SK-N-SH (cell line): ENCODE measurements around the gene CCNY.

Experiments
- RAD21 ChIP-seq: IDR thresholded peaks from 2 replicates; pipeline ENCODE4 v1.6.1; 2012; ENCODE audit warnings: mild to moderate bottlenecking, low read length
- TF ChIP-seq, protein P1 (sequence below): fragments of 200-600 bp; sonication (generic); IDR thresholded peaks from 2 replicates; pipeline ENCODE4 v1.6.1; 2017; ENCODE audit warnings: antibody characterized with exemption, mild to moderate bottlenecking, moderate library complexity
- TF ChIP-seq, protein P2 (sequence below): IDR thresholded peaks from 2 replicates; pipeline ENCODE4 v1.4.0; 2012; ENCODE audit warnings: low read depth, borderline replicate concordance
- TF ChIP-seq, protein P3 (sequence below): IDR thresholded peaks from 2 replicates; pipeline ENCODE4; 2012

DNA sequence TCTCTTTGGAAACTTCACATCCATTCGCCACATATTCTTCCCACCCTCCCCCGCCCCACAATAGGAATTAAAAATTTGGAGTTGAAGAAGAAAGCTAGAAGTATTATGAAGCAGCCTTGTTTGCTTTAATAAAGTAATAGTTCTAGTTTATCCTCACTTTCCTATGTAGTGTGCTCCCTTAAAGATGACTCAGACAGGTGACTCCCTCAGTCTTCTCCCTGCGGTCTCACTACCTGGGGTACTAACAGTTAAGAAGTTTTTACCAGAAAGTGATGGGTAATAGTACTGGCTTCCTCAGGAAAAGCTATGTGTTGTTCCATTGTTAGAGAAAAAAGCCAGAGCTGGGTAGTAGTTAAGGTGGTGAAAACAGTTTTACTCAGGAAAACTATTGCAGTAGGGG lies 58.6 kb downstream of the CCNY start:
- TF ChIP-seq, protein P1, sequence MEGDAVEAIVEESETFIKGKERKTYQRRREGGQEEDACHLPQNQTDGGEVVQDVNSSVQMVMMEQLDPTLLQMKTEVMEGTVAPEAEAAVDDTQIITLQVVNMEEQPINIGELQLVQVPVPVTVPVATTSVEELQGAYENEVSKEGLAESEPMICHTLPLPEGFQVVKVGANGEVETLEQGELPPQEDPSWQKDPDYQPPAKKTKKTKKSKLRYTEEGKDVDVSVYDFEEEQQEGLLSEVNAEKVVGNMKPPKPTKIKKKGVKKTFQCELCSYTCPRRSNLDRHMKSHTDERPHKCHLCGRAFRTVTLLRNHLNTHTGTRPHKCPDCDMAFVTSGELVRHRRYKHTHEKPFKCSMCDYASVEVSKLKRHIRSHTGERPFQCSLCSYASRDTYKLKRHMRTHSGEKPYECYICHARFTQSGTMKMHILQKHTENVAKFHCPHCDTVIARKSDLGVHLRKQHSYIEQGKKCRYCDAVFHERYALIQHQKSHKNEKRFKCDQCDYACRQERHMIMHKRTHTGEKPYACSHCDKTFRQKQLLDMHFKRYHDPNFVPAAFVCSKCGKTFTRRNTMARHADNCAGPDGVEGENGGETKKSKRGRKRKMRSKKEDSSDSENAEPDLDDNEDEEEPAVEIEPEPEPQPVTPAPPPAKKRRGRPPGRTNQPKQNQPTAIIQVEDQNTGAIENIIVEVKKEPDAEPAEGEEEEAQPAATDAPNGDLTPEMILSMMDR, result no peak
- TF ChIP-seq, protein P2, sequence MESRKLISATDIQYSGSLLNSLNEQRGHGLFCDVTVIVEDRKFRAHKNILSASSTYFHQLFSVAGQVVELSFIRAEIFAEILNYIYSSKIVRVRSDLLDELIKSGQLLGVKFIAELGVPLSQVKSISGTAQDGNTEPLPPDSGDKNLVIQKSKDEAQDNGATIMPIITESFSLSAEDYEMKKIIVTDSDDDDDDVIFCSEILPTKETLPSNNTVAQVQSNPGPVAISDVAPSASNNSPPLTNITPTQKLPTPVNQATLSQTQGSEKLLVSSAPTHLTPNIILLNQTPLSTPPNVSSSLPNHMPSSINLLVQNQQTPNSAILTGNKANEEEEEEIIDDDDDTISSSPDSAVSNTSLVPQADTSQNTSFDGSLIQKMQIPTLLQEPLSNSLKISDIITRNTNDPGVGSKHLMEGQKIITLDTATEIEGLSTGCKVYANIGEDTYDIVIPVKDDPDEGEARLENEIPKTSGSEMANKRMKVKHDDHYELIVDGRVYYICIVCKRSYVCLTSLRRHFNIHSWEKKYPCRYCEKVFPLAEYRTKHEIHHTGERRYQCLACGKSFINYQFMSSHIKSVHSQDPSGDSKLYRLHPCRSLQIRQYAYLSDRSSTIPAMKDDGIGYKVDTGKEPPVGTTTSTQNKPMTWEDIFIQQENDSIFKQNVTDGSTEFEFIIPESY, result no peak
- no peak for TF ChIP-seq RAD21
- TF ChIP-seq, protein P3, sequence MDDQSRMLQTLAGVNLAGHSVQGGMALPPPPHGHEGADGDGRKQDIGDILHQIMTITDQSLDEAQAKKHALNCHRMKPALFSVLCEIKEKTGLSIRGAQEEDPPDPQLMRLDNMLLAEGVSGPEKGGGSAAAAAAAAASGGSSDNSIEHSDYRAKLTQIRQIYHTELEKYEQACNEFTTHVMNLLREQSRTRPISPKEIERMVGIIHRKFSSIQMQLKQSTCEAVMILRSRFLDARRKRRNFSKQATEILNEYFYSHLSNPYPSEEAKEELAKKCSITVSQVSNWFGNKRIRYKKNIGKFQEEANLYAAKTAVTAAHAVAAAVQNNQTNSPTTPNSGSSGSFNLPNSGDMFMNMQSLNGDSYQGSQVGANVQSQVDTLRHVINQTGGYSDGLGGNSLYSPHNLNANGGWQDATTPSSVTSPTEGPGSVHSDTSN, result no peak
